G401.6 (cell line): ENCODE measurements around the gene NCK1.
"Not testable (repeated sequence)": the region's sequence is repeated elsewhere in the genome, so short reads cannot be mapped to it uniquely, and the experiment has no call there.

ENCODE experiments used
- FAIRE-seq: peaks from 2 replicates; lab custom pipeline; 2012; peaks lifted over from hg19 to GRCh38; lab: Jason Lieb, UNC

The NCK1 gene

DNA sequence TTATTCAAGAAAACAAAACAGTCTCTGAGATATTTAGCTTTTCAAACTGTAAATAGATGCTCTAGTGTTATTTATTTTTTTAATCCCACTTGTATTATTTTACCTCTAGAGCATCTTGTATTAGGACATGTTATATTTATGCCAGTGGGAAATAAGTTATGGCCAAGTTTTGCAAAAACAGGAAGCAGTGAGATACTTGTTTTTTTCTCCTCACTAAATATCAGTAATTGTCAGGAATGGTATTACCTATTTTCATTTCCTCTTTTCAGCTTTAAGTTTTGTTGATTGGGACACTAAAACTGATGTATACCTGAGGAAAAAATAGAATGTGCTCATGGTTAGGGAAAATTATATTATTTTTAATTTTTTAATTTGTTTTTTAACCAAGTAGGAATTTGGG is 87.1 kb downstream of the NCK1 start:
- no peak for FAIRE-seq

DNA sequence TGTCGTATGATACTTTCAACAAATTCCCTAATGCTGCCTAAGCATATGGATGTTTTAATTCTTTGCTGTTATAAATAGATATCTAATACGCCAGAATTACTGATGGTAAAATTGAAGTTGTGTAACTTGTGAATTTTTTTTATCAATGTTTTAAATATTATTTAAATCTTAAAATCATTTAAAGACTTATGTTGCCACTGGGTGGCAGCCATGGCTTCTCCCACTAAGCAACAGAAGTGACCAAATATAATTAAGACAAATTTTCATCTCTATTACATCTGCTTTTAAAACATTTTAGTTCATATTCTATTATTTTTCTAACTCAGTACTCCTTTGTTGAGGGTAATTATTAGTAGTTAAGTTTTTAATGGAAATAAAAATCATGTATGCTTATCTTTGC is 87.7 kb downstream of the NCK1 start:
- peak; percentile 92 for FAIRE-seq

DNA sequence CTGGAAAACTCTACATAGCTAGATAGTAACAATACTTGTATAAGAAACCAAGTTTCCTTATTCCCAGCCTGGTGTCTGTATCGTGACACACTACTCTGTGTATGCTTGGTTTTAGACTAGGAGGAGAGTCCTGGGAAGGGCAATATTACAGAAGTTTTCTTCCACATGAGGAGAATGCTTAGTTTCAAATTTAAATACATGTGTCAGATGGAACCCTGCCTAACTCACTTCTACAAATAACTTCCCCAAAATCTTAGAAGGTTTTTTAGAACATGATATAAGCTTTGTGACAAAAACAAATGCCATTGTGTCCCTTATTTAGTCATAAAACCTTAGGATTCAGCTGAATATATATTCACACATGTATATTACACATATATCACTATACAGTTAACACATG is 88.6 kb downstream of the NCK1 start:
- FAIRE-seq = no peak

GRCh38 chr3:136952292-136952691 is 90.3 kb downstream of the NCK1 start:
- FAIRE-seq = no peak

DNA sequence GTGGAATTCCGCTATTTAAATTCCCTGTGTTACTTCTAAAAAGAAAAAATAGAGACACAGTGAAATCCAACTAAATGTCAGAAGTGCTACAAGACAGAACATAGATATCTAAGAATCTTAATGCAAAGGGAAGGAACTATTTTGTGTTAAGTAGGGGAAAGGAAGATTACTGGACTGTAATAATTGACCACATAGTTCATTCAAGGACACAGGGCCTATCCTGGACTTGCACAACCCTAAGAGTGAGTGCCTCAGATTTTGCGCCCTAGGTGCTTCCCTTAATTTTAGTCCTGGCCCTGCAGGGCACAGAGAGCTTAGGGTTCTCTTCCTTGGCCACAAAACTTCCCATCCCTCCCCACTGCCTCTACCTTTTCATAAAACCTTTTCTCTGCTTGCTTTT is 92.2 kb downstream of the NCK1 start:
- FAIRE-seq = no peak

GRCh38 chr3:136954980-136955780 is 93.2 kb downstream of the NCK1 start:
- FAIRE-seq = no peak

- FAIRE-seq = no peak
These were observed 93.8 kb downstream of the NCK1 start for GRCh38 chr3:136955813-136956212.

DNA sequence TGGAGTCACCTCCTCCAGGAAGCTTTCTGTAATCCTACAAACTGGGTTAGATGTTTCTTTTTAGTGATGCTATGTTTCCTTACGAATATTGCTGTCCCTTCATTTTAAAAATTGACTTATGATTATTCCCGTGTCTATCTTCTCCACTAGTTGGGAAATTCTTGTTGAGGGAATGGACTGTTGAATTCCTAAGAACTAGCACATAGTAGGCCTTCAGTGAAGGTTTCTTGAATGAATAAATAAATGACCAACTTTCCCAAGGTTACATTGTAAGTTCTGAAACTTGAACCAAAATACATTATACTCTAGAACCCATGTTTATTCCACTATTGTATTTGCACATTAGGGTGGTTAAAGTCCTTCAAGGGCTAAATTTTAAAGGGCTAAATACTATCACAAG is 95.0 kb downstream of the NCK1 start:
- FAIRE-seq = peak; percentile 13

DNA sequence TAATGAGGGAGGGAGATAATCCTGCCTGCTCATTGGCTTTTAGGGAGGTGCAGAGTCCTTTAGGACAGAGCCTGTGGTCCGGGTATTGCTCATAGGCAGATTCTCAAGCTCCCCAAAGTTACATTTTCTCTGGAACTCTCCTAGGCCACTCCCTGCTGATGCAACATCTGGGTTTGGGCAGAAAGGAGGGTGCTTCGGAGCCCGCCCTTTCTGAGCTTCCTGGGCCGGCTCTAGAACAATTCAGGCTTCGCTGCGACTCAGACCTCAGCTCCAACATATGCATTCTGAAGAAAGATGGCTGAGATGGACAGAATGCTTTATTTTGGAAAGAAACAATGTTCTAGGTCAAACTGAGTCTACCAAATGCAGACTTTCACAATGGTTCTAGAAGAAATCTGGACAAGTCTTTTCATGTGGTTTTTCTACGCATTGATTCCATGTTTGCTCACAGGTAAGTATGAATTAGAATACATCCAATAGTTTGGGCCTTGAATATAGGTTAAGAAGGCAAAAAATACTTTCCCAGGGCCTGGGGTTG is 95.8 kb downstream of the NCK1 start, which contains the start of gene IL20RB:
IL20RB (plus strand) TSS at position 233 of the 538 bp plus-strand sequence; CDS start at position 364, 131 bp downstream.
- FAIRE-seq = no peak

DNA sequence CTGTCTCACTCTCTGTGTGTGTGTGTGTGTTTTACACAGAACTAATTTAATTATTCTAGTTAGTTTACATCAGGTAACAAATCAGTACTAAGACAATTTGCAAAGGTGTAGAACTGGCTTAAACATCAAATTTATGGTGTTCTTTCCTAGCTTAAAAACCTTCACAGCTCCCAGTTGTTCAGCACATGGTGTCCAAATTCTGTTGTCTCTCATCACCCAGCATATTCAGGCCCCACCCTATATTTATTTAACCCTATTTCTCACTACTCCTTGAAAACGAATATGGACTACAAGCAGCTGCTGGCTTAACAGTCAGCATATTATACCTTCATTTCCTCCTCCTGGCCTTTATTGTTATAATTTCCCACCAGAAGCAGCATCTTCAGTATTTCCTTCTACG is 96.9 kb downstream of the NCK1 start:
- no peak for FAIRE-seq

- FAIRE-seq = no peak
These were observed 97.6 kb downstream of the NCK1 start for GRCh38 chr3:136959599-136959998.

- FAIRE-seq = no peak
These were observed 99.1 kb downstream of the NCK1 start for GRCh38 chr3:136960838-136961836.

- FAIRE-seq = no peak
These were observed 100.9 kb downstream of the NCK1 start for GRCh38 chr3:136962927-136963326.

DNA sequence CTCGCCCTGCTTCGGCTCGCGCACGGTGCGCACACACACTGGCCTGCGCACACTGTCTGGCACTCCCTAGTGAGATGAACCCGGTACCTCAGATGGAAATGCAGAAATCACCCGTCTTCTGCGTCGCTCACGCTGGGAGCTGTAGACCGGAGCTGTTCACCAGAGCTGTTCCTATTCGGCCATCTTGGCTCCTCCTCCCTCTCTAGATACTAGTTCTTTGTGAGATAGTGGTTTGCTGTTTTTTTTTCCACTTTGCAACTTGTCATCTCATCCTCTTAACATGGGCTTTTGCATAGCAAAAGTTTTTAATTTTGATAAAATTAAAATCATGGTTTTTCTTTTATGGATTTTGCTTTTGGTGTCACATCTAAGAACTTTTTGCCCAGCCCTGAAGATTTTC is 107.5 kb downstream of the NCK1 start:
- not testable (repeated sequence) for FAIRE-seq

DNA sequence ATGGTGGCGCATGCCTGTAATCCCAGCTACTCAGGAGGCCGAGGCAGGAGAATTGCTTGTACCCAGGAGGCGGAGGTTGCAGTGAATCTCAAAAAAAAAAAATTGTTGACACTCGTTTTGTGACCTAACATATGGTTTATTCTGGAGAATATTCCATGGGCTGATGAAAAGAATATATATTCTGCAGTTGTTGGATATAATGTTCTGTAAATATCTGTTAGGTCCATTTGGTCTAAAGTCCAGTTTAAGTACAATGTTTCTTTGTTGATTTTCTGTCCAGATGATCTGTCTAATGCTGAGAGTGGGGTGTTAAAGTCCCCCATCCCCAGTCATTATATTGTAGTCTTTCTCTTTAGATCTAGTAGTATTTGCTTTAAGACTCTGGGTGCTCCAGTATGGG is 111.3 kb downstream of the NCK1 start:
- FAIRE-seq = no peak

- FAIRE-seq = no peak
These were observed 112.7 kb downstream of the NCK1 start for GRCh38 chr3:136974670-136975069.

DNA sequence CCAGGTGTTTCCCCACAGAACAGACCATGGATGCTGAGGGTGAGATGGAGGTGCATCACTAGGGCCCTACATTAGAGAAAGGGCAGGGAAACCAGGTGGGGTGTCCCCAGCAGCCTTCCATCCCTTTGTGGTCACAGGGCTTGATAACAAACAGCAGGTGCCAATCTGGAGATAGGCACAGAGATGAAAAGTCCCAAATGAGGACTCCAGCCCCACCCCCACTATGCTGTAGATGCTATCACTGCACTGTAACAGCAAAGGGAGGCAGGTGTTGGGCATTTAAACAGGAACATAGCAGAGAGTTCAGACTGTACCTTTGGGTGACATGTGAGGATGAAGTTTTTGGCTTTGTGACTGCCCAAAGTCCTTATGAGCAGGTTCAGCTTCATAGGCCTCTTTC is 117.2 kb downstream of the NCK1 start:
- no peak for FAIRE-seq

GRCh38 chr3:136979684-136980083 is 117.7 kb downstream of the NCK1 start:
- no peak for FAIRE-seq

GRCh38 chr3:136982033-136982432 is 120.0 kb downstream of the NCK1 start:
- no peak for FAIRE-seq

DNA sequence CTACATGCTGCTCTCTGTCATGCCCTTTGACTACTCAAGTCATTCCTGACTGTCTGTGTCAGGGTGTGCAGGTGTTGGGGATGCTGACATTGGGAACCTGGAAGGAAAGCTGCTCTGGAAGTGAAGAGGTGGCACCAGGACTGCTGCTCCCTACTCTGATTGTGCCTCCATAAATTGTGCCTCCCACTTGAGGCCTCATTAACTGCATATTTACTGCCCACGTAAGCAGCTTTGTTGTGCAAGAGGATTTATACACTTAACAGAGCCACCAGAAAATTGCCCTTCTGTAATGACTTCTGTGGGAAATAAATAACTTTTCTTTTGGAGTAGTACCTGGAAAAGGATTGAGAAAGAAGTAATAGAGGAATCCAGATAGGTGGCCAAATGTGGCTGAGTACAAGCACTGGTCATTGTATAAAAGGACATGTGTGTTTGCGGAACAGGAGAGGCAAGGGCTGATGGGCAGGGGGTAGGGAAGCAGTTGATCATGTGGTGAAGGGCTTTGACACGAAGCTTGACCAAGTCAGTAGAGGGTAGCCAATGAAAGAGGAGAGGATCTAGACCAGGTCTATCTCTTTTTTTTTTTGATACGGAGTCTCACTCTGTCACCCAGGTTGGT is 120.6 kb downstream of the NCK1 start:
- no peak for FAIRE-seq

DNA sequence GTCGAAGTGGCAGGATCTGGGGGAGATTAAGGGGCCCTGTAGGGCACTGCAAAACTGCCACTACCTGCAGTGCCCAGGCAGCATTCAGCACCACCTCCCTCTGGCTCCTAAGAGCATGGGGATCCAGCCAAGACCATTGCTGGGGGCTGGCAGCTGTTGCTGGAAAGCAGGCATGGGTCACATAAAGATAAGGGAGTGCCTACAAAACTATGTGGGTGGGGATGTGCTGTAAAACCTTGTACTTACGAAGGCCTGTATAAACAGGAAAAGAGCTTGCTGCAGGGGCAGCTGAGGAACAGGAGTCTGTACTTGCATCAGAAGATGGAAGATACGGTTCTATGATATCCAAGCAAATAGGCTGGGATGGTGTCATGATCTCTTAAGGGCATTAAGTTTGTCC is 122.8 kb downstream of the NCK1 start:
- no peak for FAIRE-seq

DNA sequence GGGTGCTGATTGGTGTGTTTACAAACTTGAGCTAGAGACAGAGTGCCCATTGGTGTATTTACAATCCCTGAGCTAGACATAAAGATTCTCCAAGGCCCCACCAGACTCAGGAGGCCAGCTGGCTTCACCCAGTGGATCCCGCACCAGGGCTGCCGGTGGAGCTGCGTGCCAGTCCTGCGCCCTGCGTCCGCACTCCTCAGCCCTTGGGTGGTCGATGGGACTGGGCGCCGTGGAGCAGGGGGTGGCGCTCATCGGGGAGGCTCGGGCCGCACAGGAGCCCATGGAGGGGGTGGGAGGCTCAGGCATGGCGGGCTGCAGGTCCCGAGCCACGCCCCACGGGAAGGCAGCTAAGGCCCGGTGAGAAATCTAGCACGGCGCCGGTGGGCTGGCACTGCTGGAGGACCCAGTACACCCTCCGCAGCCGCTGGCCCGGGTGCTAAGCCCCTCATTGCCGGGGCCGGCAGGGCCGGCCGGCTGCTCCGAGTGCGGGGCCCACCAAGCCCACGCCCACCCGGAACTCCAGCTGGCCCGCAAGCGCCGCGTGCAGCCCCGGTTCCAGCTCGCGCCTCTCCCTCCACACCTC is 125.5 kb downstream of the NCK1 start:
- not testable (repeated sequence) for FAIRE-seq
